ENCODE results near the gene PILRB. TPM values are rescaled to one million over a fixed set of nuclear protein-coding genes. Genes with fewer than 3 reads are reported as not detected.

Gene PILRB
- total and polyA plus RNA-seq, 9 of the 15 experiments (the other 6 are each of a cell fraction or from before 2014, with no cell fraction given), result 6.2 to 94.6 (median 37.0) TPM

GRCh38 chr7:100400656-100401055 is 42.7 kb downstream of the PILRB start (continued):
- TF ChIP-seq, protein P1, sequence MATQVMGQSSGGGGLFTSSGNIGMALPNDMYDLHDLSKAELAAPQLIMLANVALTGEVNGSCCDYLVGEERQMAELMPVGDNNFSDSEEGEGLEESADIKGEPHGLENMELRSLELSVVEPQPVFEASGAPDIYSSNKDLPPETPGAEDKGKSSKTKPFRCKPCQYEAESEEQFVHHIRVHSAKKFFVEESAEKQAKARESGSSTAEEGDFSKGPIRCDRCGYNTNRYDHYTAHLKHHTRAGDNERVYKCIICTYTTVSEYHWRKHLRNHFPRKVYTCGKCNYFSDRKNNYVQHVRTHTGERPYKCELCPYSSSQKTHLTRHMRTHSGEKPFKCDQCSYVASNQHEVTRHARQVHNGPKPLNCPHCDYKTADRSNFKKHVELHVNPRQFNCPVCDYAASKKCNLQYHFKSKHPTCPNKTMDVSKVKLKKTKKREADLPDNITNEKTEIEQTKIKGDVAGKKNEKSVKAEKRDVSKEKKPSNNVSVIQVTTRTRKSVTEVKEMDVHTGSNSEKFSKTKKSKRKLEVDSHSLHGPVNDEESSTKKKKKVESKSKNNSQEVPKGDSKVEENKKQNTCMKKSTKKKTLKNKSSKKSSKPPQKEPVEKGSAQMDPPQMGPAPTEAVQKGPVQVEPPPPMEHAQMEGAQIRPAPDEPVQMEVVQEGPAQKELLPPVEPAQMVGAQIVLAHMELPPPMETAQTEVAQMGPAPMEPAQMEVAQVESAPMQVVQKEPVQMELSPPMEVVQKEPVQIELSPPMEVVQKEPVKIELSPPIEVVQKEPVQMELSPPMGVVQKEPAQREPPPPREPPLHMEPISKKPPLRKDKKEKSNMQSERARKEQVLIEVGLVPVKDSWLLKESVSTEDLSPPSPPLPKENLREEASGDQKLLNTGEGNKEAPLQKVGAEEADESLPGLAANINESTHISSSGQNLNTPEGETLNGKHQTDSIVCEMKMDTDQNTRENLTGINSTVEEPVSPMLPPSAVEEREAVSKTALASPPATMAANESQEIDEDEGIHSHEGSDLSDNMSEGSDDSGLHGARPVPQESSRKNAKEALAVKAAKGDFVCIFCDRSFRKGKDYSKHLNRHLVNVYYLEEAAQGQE (IDR thresholded peaks at IDR 0.05; ENCODE audit: borderline replicate concordance), result peak; percentile 86
- TF ChIP-seq, protein P1 (CRISPR knock-in tag; IDR thresholded peaks at IDR 0.05; ENCODE audit: low read depth), result no peak
- TF ChIP-seq ESRRA (IDR thresholded peaks at IDR 0.05; ENCODE audit: borderline replicate concordance, low read depth), result peak; percentile 67; the same call in 1 of the 2 replicates
- peak; percentile 81 for TF ChIP-seq CREB1 (IDR thresholded peaks at IDR 0.05)
- TF ChIP-seq CREB1 (CRISPR knock-in tag; IDR thresholded peaks at IDR 0.05), result peak; percentile 91
- no peak for TF ChIP-seq TCF7L2 (IDR thresholded peaks at IDR 0.05; ENCODE audit: low read depth, low read length)
- peak; percentile 15; the same call in 1 of the 2 replicates for TF ChIP-seq NFE2 (IDR thresholded peaks at IDR 0.05; ENCODE audit: low read depth)
- peak; percentile 82 for TF ChIP-seq SMC3 (conservative IDR thresholded peaks at IDR 0.05; ENCODE audit: insufficient read depth, low read depth, low read length)
- TF ChIP-seq, protein P2, sequence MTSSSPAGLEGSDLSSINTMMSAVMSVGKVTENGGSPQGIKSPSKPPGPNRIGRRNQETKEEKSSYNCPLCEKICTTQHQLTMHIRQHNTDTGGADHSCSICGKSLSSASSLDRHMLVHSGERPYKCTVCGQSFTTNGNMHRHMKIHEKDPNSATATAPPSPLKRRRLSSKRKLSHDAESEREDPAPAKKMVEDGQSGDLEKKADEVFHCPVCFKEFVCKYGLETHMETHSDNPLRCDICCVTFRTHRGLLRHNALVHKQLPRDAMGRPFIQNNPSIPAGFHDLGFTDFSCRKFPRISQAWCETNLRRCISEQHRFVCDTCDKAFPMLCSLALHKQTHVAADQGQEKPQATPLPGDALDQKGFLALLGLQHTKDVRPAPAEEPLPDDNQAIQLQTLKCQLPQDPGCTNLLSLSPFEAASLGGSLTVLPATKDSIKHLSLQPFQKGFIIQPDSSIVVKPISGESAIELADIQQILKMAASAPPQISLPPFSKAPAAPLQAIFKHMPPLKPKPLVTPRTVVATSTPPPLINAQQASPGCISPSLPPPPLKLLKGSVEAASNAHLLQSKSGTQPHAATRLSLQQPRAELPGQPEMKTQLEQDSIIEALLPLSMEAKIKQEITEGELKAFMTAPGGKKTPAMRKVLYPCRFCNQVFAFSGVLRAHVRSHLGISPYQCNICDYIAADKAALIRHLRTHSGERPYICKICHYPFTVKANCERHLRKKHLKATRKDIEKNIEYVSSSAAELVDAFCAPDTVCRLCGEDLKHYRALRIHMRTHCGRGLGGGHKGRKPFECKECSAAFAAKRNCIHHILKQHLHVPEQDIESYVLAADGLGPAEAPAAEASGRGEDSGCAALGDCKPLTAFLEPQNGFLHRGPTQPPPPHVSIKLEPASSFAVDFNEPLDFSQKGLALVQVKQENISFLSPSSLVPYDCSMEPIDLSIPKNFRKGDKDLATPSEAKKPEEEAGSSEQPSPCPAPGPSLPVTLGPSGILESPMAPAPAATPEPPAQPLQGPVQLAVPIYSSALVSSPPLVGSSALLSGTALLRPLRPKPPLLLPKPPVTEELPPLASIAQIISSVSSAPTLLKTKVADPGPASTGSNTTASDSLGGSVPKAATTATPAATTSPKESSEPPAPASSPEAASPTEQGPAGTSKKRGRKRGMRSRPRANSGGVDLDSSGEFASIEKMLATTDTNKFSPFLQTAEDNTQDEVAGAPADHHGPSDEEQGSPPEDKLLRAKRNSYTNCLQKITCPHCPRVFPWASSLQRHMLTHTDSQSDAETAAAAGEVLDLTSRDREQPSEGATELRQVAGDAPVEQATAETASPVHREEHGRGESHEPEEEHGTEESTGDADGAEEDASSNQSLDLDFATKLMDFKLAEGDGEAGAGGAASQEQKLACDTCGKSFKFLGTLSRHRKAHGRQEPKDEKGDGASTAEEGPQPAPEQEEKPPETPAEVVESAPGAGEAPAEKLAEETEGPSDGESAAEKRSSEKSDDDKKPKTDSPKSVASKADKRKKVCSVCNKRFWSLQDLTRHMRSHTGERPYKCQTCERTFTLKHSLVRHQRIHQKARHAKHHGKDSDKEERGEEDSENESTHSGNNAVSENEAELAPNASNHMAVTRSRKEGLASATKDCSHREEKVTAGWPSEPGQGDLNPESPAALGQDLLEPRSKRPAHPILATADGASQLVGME (CRISPR knock-in tag; IDR thresholded peaks at IDR 0.05), result no peak
- no peak for TF ChIP-seq FOXA3 (CRISPR knock-in tag; conservative IDR thresholded peaks at IDR 0.05 in 1 of 2, IDR thresholded peaks at IDR 0.05 in 1 of 2)
- TF ChIP-seq JUN (IDR thresholded peaks at IDR 0.05; ENCODE audit: borderline replicate concordance, low read depth, low read length), result 0 out of 2 replicates have a peak, but pooled peaks have one; percentile 34
- no peak for TF ChIP-seq JUN (CRISPR knock-in tag; IDR thresholded peaks at IDR 0.05; ENCODE audit: borderline replicate concordance)
- TF ChIP-seq U2AF2 (optimal IDR thresholded peaks at IDR 0.05; ENCODE audit: low read depth, low read length), result no peak
- peak; percentile 33 for TF ChIP-seq ZFP36 (IDR thresholded peaks at IDR 0.05; ENCODE audit: low read depth, low read length, partially characterized antibody)
- TF ChIP-seq ILK (tag; IDR thresholded peaks at IDR 0.05; ENCODE audit: borderline replicate concordance, low read depth), result no peak
- TF ChIP-seq L3MBTL2 (IDR thresholded peaks at IDR 0.05), result peak; percentile 44; the same call in 1 of the 2 replicates
